HT-29 (cell line): ENCODE measurements around the gene IGF2BP3. TPM values are rescaled to one million over a fixed set of nuclear protein-coding genes. Genes with fewer than 3 reads are reported as not detected.
"Not testable (repeated sequence)": the region's sequence is repeated elsewhere in the genome, so short reads cannot be mapped to it uniquely, and the experiment has no call there.

Experiments
- DNase-seq: peaks from one replicate; pipeline ENCODE4 v3.0.0-alpha.2; 2015; ENCODE audit warnings: low spot score
- total RNA-seq: library from RNA; depleted of rRNA; stranded (reverse); fragments of >200 nt; shearing (Covaris generic); gene quantifications from 2 replicates; pipeline ENCODE4 v1.2.3, GENCODE V29; 2014

Gene IGF2BP3
- total RNA-seq, 1 experiment from 2014 or later, result 30.0 TPM

GRCh38 chr7:23426876-23427275 lies 43.4 kb downstream of the IGF2BP3 start:
- DNase-seq, result no peak

- no peak for DNase-seq
These were observed 47.4 kb downstream of the IGF2BP3 start for GRCh38 chr7:23422909-23423308.

GRCh38 chr7:23422384-23422783 lies 47.9 kb downstream of the IGF2BP3 start:
- DNase-seq, result no peak

- no peak for DNase-seq
These were observed 50.4 kb downstream of the IGF2BP3 start for GRCh38 chr7:23419845-23420244.

GRCh38 chr7:23419160-23419559 lies 51.1 kb downstream of the IGF2BP3 start:
- DNase-seq, result no peak

GRCh38 chr7:23418046-23418445 lies 52.2 kb downstream of the IGF2BP3 start:
- peak; percentile 20 for DNase-seq

GRCh38 chr7:23415198-23415597 lies 55.1 kb downstream of the IGF2BP3 start:
- no peak for DNase-seq

GRCh38 chr7:23410446-23411183 lies 59.7 kb downstream of the IGF2BP3 start:
- no peak for DNase-seq

- DNase-seq, result not testable (repeated sequence)
These were observed 63.7 kb downstream of the IGF2BP3 start for GRCh38 chr7:23406564-23406963.

- DNase-seq, result no peak
These were observed 65.1 kb downstream of the IGF2BP3 start for GRCh38 chr7:23405240-23405618.

- DNase-seq, result no peak
These were observed 65.6 kb downstream of the IGF2BP3 start for GRCh38 chr7:23404546-23405239.

GRCh38 chr7:23403970-23404369 lies 66.3 kb downstream of the IGF2BP3 start:
- no peak for DNase-seq

- DNase-seq, result not testable (repeated sequence)
These were observed 72.2 kb downstream of the IGF2BP3 start for GRCh38 chr7:23398090-23398489.

GRCh38 chr7:23397241-23397640 lies 73.0 kb downstream of the IGF2BP3 start:
- DNase-seq, result no peak

GRCh38 chr7:23396222-23397015 lies 73.9 kb downstream of the IGF2BP3 start:
- no peak for DNase-seq

- no peak for DNase-seq
These were observed 75.7 kb downstream of the IGF2BP3 start for GRCh38 chr7:23394488-23395171.

- no peak for DNase-seq
These were observed 76.7 kb downstream of the IGF2BP3 start for GRCh38 chr7:23393636-23394035.

- DNase-seq, result no peak
These were observed 80.6 kb downstream of the IGF2BP3 start for GRCh38 chr7:23389701-23390100.

GRCh38 chr7:23387583-23387982 lies 82.7 kb downstream of the IGF2BP3 start:
- no peak for DNase-seq

GRCh38 chr7:23385140-23385539 lies 85.2 kb downstream of the IGF2BP3 start:
- no peak for DNase-seq

- DNase-seq, result peak; percentile 16
These were observed 87.1 kb downstream of the IGF2BP3 start for GRCh38 chr7:23383225-23383624.

GRCh38 chr7:23380961-23381360 lies 89.3 kb downstream of the IGF2BP3 start:
- no peak for DNase-seq
